ENCODE results near the gene EDARADD.
"Not testable (repeated sequence)": the region's sequence is repeated elsewhere in the genome, so short reads cannot be mapped to it uniquely, and the experiment has no call there.

DNA sequence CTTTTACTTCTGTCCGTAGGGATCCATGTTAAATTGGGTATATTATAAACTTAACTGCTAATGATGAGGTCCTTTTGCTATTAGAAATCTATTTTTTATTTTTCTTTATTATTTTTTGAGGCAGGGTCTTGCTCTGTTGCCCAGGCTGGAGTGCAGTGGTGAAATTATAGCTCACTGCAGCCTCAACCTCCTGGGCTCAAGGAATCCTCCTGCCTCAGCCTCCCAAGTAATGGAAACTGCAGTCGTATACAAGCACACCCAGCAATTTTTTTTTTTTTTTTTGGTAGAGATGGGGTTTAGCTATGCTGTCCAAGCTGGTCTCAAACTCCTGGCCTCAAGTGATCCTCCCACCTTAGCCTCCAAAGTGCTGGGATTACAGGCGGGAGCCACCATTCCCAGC is 95.1 kb downstream of the EDARADD start:
- TF ChIP-seq, protein P1, sequence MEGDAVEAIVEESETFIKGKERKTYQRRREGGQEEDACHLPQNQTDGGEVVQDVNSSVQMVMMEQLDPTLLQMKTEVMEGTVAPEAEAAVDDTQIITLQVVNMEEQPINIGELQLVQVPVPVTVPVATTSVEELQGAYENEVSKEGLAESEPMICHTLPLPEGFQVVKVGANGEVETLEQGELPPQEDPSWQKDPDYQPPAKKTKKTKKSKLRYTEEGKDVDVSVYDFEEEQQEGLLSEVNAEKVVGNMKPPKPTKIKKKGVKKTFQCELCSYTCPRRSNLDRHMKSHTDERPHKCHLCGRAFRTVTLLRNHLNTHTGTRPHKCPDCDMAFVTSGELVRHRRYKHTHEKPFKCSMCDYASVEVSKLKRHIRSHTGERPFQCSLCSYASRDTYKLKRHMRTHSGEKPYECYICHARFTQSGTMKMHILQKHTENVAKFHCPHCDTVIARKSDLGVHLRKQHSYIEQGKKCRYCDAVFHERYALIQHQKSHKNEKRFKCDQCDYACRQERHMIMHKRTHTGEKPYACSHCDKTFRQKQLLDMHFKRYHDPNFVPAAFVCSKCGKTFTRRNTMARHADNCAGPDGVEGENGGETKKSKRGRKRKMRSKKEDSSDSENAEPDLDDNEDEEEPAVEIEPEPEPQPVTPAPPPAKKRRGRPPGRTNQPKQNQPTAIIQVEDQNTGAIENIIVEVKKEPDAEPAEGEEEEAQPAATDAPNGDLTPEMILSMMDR (IDR thresholded peaks at IDR 0.05; ENCODE audit: borderline replicate concordance, extremely low read depth, low read length, poor library complexity, severe bottlenecking) = not testable (repeated sequence)
- not testable (repeated sequence) for TF ChIP-seq EZH2 (IDR thresholded peaks at IDR 0.05; ENCODE audit: borderline replicate concordance, low read depth, low read length, severe bottlenecking)
